Ishikawa (cell line): ENCODE results near the gene AFAP1L1.

Experiments
- CEBPB ChIP-seq: IDR thresholded peaks from 2 replicates; pipeline ENCODE4 v1.6.1; 2012
- CREB1 ChIP-seq: IDR thresholded peaks from 2 replicates; pipeline ENCODE4 v1.6.1; 2012; ENCODE audit warnings: low read depth
- EGR1 ChIP-seq: IDR thresholded peaks from 2 replicates; pipeline ENCODE4 v1.6.1; 2012
- EP300 ChIP-seq: IDR thresholded peaks from 2 replicates; pipeline ENCODE4 v1.6.1; 2012; ENCODE audit warnings: borderline replicate concordance
- FOXM1 ChIP-seq: IDR thresholded peaks from 2 replicates; pipeline ENCODE4 v1.6.1; 2012; ENCODE audit warnings: low read depth, borderline replicate concordance
- MAX ChIP-seq: IDR thresholded peaks from 2 replicates; pipeline ENCODE4 v1.6.1; 2012
- NFIC ChIP-seq: IDR thresholded peaks from 2 replicates; pipeline ENCODE4 v1.6.1; 2012
- RAD21 ChIP-seq: IDR thresholded peaks from 2 replicates; pipeline ENCODE4 v1.6.1; 2012; ENCODE audit warnings: low read depth
- REST ChIP-seq: IDR thresholded peaks from 2 replicates; pipeline ENCODE4 v1.6.1; 2012; ENCODE audit warnings: low read depth, mild to moderate bottlenecking
- TAF1 ChIP-seq: IDR thresholded peaks from 2 replicates; pipeline ENCODE4 v1.6.1; 2012; ENCODE audit warnings: low read depth, mild to moderate bottlenecking
- TCF12 ChIP-seq: IDR thresholded peaks from 2 replicates; pipeline ENCODE4 v1.6.1; 2012; ENCODE audit warnings: low read depth
- TEAD4 ChIP-seq: IDR thresholded peaks from 2 replicates; pipeline ENCODE4 v1.6.1; 2012
- USF1 ChIP-seq: IDR thresholded peaks from 2 replicates; pipeline ENCODE4 v1.6.1; 2012
- YY1 ChIP-seq: IDR thresholded peaks from 2 replicates; pipeline ENCODE4 v1.6.1; 2012; ENCODE audit warnings: low read depth
- ZBTB7A ChIP-seq: IDR thresholded peaks from 2 replicates; pipeline ENCODE4 v1.6.1; 2012; ENCODE audit warnings: low read depth

AFAP1L1 gene

GRCh38 chr5:149326611-149327010 lies 55.0 kb downstream of the AFAP1L1 start:
- TF ChIP-seq NFIC, result no peak
- no peak for TF ChIP-seq YY1
- TF ChIP-seq TEAD4, result no peak
- TF ChIP-seq TAF1, result no peak
- no peak for TF ChIP-seq CREB1
- TF ChIP-seq FOXM1, result no peak
- TF ChIP-seq CEBPB, result no peak
- no peak for TF ChIP-seq REST
- TF ChIP-seq USF1, result no peak
- TF ChIP-seq MAX, result no peak
- no peak for TF ChIP-seq RAD21
- no peak for TF ChIP-seq EGR1

GRCh38 chr5:149328177-149328576 lies 56.5 kb downstream of the AFAP1L1 start:
- TF ChIP-seq CREB1, result no peak
- TF ChIP-seq FOXM1, result no peak
- TF ChIP-seq TEAD4, result no peak
- TF ChIP-seq USF1, result no peak
- TF ChIP-seq MAX, result no peak
- no peak for TF ChIP-seq EP300
- no peak for TF ChIP-seq CEBPB
- no peak for TF ChIP-seq REST
- no peak for TF ChIP-seq TAF1
- no peak for TF ChIP-seq RAD21
- no peak for TF ChIP-seq NFIC
- TF ChIP-seq YY1, result no peak
- no peak for TF ChIP-seq ZBTB7A
- TF ChIP-seq TCF12, result no peak
- TF ChIP-seq EGR1, result no peak

GRCh38 chr5:149333711-149334443 lies 62.2 kb downstream of the AFAP1L1 start:
- no peak for TF ChIP-seq USF1
- TF ChIP-seq NFIC, result no peak
- no peak for TF ChIP-seq ZBTB7A
- no peak for TF ChIP-seq EP300

GRCh38 chr5:149337736-149338135 lies 66.1 kb downstream of the AFAP1L1 start:
- no peak for TF ChIP-seq RAD21
- TF ChIP-seq CEBPB, result no peak
- no peak for TF ChIP-seq NFIC
- TF ChIP-seq MAX, result no peak
- no peak for TF ChIP-seq TCF12
- TF ChIP-seq ZBTB7A, result no peak
- TF ChIP-seq EP300, result no peak
- no peak for TF ChIP-seq YY1
- no peak for TF ChIP-seq EGR1
- TF ChIP-seq TAF1, result no peak
- TF ChIP-seq REST, result no peak
- TF ChIP-seq TEAD4, result no peak
- no peak for TF ChIP-seq USF1
- TF ChIP-seq FOXM1, result no peak
- TF ChIP-seq CREB1, result no peak
